HG02870 (cell line): ENCODE measurements around the gene NPAS2.

ENCODE experiments used
- ATAC-seq: cut with Tn5 transposase; IDR thresholded peaks from one replicate; pipeline ENCODE4 v1.9.1; 2021; ENCODE audit warnings: mild to moderate bottlenecking, moderate library complexity; ENCODE audit not compliant: unreplicated experiment

Gene NPAS2

DNA sequence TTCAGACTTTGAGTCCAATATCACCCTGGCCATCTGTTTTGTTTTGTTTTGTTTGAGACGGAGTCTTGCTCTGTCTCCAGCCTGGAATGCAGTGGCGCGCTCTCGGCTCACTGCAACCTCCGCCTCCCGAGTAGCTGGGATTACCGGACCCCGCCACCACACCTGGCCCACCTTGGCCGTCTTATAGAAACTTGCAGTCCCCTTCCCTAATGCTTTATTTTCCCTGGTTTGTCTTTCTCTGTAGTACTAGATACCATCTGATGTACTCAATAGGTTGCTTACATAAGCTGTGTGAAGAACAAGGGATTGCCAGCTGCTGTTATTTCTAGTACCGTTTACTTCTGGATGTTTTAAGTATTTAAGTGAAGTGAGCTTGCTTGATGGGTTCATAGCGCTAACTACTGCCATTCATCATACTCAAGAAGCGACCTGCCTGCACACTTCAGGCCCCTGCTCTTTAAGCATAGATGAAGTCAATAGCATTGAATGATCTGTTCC, 183.4 kb downstream of the NPAS2 start:
- no peak for ATAC-seq

DNA sequence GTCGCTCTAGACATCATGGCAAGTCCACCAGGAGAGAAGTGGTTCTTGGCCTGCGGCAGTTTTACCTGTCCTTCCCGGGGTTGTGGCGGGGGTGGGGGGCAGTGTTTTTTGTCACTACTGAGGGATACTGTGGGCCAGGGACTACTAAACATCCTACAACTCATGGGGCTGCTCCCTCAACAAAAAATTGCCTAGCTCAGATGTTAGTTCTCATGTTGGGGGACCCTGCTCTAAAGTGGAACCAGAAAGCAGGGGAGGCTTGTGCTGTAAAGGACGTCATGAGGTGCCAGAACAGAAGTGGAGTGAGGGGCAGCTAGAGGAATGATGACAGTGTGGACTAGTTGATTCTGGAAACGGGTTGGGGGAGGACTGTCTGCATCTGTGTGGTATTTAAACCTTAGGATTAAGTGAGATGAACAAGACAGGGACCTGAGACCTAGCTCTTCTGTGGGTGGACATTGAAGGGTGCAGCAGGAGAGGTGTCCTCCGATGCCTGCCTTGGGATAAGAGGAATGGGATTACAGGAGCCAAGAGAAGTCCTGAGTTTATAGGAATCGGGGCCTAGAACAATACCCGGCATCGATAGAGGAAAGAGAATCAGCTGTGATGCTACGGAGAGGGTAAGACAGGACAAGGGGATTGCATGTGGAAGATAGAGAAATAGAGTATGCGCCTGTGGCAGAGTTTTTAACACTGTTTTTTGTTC, 184.8 kb downstream of the NPAS2 start:
- no peak for ATAC-seq

DNA sequence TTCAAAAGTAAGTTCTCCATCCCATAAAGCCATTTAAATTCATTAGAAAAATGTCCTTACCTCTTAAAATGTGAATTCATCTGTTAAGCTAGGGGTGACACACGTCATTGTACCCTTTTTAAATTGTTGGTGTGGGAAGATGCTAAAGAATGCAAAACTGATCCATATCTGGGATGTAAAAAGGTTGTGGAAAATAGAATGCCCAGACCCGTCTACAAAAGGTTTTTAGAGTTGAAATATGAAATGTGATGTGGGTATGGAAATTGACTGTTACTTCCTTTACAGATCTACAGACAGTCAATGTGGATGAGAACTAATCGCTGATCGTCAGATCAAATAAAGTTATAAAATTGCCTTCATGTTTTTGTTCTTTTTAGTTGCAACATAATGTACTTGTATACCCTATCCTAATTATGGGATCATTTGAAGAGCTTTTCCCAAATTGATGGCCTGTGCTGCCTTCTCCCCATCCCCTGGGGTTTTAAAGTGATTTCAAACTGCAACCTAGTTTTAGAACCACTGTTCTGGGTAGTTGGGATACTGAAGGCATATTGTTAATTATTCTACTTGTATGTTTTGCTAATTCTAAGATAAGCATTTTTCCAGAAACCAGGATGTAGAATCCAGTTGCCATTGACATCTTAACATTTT, 186.3 kb downstream of the NPAS2 start:
- no peak for ATAC-seq

DNA sequence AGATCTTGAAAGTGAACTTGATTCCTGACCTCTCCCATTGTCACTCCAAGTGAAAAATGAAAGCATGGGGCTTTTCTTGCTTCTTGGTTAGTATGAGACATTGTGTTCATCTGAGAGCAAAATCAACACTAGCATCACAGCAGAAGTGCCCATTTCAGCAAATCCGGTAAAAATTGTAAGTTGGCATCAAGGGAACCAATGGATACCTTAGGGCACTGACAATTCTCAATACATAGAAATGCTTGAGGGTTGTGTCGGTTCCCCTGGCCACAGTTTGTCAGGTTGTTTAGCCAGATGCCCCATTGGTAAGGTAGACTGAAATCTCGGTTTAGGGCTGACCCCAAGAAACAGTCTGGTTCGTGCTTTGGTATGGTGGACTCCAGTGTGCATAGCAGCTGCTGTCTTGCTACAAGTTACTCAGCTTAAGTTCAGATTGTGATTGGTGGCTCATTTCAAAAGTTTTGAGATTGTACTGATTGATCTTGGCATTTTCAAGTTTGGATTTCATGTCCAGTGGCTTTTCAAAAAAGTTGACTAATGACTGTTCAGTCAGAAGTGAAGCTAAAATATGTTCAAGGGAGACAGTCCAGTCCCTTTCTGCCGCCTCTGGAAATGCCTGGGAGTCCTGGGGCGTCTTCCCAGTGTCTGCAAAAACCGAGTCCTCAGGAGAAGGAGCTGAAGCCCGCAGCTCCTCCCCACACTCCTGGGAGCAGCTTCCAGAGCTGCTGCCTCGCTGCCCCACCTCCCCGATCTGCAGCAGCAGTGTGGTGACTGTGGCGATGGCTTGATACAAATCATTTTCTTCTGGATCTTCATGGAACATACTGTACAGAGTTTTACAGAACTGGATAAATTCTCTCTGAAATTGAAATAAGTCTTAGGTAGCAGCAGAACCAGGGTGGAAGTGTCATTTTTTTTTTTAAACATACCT, 187.7 kb downstream of the NPAS2 start:
- no peak for ATAC-seq

DNA sequence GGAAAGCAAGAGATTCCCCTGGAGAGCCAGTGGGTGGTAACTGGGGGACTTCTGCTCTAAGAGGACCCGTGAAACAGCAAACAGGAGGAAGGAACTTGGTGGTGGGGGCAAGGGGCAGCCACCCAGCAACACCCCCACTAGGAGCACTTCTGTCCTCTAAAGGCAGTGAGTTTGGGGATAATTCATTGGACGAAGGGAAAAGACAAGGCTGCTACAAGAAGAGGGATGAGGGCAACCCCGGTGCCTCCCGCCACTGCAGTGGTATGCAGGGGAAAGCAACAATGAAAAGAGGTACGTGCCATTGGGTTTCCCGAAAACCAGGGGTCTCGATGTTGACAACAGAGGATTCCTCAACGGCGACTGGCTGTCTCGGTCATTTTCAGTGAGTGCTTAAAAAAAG, 191.2 kb downstream of the NPAS2 start:
- ATAC-seq = no peak

DNA sequence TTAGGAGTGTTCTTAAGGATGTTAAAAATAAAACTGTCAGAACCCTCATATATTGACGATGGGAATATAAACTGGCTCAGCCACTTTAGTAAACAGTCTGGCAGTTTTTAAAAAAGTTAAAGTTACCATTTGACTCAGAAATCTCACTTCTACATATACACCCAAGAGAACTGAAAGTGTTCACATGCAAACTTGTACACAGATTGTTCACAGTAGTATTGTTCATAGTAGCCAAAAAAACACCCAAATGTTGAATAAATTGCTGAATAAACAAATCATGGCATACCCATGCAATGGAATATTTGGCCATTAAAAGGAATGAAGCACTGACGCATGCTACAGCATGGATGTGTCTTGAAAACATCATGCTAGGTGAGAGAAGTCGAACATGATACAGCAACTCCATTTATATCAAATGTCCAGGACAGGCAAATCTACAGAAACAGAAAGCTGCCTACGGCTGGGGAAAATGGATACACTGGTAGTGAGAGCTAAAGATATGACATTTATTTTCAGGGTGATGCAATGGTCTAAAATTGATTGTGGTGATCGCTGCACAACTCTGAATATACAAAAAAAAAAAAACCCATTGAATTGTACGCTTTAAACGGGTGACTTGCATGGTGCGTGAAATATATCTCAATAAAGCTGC, 192.2 kb downstream of the NPAS2 start:
- peak; percentile 86 for ATAC-seq

DNA sequence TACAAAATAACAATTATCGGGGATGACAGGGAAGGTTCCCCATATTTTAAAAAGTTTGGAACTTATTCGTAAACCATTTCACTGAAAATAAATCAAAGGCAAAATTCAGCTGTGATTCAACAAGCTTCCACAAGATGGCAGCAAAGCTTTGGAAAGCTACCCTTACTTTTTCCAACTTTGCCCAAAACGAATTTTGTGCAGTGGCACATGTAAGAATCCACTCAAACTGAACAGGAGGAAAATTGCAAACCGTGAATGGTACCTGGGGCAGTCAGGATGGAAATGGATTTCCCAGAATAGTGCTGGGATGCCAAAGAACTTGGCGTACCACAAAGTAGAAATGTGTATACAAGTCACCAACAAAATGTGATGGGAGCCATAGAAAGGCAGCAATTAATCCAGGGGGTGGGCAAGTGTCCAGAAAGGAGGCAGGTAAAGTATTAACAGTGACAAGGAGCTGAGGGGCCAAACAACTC, 192.8 kb downstream of the NPAS2 start:
- no peak for ATAC-seq

DNA sequence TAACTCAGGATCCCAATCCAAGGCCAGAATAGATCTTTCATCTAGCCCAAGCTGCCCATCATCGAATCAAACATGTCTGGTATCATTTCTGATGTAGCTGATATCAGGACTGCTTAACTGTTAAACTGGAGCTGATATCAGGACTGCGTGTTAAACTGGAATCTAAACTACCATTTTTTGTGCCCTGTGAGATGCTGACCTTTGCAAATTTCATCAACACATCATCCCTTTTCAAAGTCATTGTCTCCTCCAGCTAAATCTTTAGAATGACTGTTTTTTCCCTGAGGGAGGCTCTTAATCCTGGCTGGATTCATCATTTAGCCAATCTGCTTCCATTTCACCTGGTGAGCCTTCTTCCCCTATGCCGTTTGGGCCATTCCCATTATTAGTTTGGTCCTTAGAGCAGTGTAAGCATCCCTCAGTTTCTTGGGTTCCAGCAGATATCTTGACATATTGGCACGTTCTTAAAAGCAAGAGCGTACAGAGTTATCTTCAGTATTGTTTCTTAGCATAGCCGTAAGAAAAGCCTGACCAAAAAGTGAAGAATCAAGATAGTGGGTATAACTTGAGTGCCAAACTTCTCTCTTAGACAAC, 194.4 kb downstream of the NPAS2 start:
- ATAC-seq = no peak

DNA sequence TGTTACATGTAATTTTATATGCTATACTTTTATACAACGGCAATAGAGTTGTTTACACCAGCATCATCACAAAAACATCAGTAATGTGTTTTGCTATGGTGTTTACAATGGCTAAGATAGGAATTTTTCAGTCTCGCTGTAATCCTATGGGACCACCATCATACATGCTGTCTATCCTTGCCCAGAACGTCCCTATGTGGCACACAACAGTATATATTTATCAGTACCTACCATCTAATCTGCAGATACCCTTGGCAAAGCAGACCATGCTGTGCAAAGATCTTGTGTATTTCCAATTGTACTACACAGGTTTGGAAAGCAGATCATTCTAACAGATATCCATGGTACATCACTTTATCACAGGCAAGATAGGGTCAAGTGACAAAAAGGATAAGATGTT, 197.4 kb downstream of the NPAS2 start:
- no peak for ATAC-seq

DNA sequence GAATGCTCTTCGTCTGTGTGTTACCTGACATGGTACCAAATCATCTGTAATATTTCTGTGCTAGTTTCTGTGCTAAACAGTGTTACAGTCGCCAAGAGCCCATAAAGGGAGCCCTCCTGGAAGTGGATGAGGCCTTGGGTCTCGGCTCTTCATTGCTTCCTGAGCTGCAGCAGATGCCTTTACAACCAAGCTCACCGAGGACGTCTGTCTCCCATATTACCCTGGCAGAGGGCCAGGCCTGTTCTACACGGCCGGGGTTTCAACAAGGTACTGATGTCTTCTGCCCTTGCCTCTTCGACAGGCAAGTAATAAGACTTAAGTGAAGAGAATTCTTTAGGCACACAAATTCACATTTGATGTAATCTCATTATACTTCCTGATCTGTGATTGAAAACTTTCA, 199.0 kb downstream of the NPAS2 start:
- no peak for ATAC-seq

DNA sequence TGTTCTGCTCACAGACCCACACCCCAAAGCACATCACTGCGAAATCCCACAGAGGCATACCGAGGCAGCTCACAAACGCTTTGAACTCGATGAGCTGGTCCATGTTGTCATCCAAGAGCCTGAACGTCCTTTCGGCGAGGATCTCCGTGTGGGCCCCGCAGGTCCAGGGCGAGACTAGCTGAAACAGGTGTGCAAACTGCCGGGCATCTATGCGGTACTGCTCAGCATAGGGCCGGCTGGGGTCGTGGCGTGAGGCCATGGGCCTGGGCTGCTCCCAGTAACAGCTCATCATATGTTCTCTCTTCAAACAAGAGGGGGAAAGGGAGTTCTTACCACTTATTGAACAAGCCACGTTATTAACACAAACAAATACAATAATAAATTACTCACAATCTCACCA, 202.3 kb downstream of the NPAS2 start:
- no peak for ATAC-seq

DNA sequence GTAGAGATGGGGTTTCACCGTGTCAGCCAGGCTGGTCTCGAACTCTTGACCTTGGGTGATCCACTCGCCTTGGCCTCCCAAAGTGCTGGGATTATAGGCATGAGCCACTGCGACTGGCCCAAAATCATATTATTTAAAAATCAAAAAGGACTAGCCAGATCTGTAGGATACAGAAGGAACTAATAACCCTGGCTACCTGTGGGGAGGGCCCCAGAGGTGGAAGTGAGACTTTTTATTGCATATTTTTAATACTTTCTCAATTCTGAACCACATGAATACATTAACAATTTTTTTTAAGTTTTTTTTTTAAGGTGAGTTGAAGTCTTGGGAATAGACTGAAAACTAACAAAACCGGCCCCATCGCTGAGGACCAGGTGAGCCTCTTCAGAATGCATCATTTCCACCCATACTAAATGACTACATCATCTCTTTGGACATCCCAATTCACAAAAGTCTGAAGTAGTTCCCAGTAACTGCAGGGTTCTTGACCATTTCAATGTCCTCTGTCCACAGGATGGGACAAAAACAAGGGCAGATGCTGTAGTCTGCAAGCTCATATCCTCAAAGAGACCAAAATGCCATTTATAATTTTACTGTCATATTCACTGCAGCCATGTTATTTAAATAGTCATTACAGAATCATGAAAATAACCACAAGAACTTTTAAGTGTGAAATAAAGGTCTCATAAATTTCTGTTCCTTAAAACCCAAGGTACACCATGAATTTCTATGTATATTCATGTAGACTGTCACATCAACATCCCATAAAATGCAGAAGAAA, 203.6 kb downstream of the NPAS2 start:
- ATAC-seq = no peak

DNA sequence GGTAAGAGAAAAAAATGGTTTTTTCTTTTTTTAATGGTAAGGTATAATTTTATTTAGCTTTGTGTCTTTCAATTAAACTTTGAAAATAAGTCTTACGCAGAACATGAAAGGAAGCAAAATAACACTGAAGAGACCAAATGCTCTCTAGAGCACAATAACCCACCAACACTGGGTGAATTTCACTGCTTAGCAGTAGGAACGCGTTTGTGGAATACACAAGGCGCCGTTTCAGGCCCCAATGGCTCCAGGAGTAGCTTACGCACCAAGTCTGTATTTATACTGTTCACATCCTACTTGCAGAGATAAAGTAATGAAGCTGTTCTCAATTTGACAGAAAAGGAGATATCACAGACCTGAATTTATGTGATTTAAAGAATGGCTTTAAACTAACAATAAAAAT, 205.6 kb downstream of the NPAS2 start:
- no peak for ATAC-seq

DNA sequence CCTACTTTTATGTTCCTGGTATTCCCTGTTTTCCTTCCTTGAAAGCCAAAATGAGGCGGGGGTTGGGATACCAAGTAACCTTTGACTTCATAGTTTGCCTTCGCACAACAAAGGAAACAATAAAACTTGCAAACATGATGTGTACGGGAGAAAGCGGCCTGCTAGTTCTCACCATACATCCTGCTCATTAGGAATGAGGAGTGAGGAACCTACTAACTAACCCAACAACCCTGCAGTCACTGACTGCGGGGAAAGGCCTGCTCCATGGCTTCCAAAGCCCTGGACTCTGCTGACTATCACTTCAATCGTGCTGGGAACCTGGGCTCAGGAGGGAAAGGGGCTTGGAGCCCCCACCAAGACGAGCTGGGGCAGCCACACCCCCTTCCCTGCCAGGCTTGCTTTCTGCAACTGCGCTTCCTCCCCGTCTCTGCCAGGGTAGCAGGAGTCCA, 206.3 kb downstream of the NPAS2 start:
- no peak for ATAC-seq

DNA sequence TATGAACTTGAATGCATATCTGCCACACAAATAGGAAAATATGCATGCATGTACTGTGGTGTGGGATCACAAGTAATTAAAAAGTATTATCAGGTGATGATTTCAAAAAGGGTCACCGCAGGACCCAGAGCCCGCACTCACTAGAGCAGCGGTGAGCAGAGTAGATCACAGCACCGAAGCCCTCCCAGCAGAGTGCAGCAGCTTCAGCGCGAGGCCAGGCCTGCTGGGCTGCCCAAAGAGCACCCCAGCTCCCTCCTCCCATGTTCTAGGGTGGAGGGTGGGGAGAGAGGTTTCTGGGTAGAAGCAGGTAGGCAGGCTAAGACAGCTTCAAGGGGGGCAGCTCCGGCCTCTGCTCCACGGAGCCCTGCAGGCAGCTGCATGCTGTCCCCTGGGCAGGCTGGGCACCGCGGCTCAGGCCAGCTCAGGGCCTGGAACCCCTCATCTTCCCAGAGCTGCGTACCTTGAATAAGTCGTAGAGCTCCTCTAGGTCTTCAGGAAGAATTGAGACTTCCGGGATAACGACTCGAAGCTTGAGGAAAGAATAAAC, 207.1 kb downstream of the NPAS2 start:
- ATAC-seq = no peak

DNA sequence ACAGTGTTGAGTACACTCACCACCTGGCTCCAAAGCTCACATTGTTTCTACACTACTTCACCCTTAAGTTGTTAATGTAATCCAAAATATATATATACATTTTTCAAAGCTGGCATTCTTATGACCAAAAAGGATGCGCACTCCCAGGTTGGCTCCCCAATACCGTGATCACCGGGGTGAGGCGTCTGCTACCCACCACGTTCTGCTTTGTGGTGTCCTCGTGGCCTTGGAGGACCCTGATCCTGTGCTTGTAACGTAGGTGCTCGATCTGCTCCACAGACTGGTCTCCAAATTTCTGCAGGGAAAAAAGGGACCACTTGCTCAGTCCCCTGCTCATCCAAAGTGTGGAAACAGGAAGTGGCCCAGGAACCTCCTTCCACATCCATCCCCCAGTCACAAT, 207.9 kb downstream of the NPAS2 start:
- no peak for ATAC-seq

DNA sequence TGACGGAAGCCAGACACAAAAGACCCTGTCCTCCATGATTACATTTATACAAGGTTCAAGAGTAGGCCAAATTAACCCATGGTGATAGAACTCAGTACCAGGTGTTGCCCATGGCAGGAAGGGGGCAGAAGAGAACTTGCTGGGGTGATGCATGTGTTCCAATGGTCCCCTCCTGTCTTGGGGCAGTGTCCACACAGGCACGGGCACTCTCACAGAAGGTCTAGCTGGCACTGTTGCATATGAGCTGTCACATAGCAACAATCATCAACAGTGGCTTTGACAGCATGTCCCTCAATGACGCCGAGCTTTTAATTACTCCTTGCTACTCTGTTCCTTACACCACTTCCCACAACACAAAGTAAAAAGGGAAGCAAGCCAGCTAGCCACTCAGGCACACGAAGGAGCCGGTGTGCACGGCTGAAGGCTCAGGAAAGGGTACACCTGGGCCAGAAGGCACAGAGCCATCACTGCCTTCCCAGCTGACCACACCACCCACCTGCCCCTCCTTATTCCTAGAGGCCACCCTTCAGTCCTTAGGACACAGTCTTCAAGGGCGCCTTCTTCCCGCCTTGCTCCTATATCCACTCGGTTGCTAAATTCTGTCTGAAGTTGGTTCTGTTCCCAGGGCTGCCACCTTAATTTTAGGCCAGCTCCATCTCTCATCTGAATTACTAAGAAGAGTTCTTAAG, 211.1 kb downstream of the NPAS2 start:
- no peak for ATAC-seq

DNA sequence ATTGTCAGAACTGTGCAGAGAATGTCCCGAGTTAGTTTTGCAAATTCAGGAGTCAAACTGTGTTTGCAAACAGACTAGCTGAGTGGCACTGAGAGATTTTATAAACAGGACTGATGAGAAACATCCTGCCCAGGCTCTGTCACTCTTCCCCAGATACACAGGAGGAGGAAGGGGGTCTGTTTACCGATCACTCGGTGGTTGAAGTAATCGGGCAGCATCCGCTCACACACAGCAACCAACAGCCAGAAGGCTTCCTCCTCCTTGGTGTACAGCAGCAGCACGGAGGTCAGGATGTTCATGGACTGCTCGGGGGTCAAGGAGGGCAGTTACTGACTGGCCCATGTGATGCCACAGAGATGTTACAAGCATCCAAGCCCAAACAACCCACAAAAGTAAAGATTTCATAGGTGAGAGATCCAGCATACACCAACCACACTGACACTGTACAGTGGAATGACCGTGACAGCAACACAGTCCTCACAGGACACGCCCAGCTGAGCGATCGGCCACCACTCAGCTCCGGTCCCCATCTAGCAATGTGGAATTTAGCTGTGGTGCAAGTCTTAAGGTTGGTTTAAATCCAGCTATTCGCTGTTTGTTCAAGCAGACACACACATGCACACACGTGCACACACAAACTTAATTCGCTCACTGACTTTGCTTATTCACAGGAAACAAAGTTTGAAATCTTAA, 212.3 kb downstream of the NPAS2 start:
- ATAC-seq = no peak
